GM23338 (cell line): ENCODE results near the gene PTPRQ.

Experiments
- CREB1 ChIP-seq: fragments of 250-450 bp; sonication (Bioruptor Pico); IDR thresholded peaks from 2 replicates; pipeline ENCODE4 v1.5.0; 2020; ENCODE audit warnings: low read depth, mild to moderate bottlenecking, moderate library complexity
- CTCF ChIP-seq, 2 experiments: fragments of 200-600 bp in 1 of 2; sonication (generic) in 1 of 2; conservative IDR thresholded peaks; 2 replicates each; pipeline versions ENCODE4 v1.5.1 to v1.6.1; 2016 to 2017; ENCODE audit warnings: antibody characterized with exemption in 2 of 2, low read depth in 2 of 2, mild to moderate bottlenecking in 2 of 2, moderate library complexity in 1 of 2
- EZH2 ChIP-seq: fragments of 200-600 bp; sonication (generic); IDR thresholded peaks from one replicate; pipeline ENCODE4 v1.8.0; 2017; ENCODE audit warnings: antibody characterized with exemption, mild to moderate bottlenecking, low read depth; ENCODE audit not compliant: unreplicated experiment
- EZH2phosphoT487 ChIP-seq: fragments of 200-600 bp; sonication (generic); IDR thresholded peaks from one replicate; pipeline ENCODE4 v1.8.1; 2018; ENCODE audit warnings: antibody characterized with exemption; ENCODE audit not compliant: unreplicated experiment
- JUNB ChIP-seq: IDR thresholded peaks from one replicate; pipeline ENCODE4 v1.6.1; 2016; ENCODE audit warnings: antibody characterized with exemption; ENCODE audit not compliant: unreplicated experiment
- NANOG ChIP-seq: IDR thresholded peaks from 2 replicates; pipeline ENCODE4 v1.6.1; 2016; ENCODE audit warnings: antibody characterized with exemption, borderline replicate concordance
- POLR2AphosphoS5 ChIP-seq: IDR thresholded peaks from 2 replicates; pipeline ENCODE4 v1.6.1; 2016; ENCODE audit warnings: antibody characterized with exemption, low read depth
- REST ChIP-seq: IDR thresholded peaks from one replicate; pipeline ENCODE4 v1.6.1; 2018; ENCODE audit warnings: antibody characterized with exemption; ENCODE audit not compliant: unreplicated experiment
- STAT1 ChIP-seq: IDR thresholded peaks from one replicate; pipeline ENCODE4 v1.6.1; 2016; ENCODE audit warnings: antibody characterized with exemption; ENCODE audit not compliant: unreplicated experiment

- TF ChIP-seq CTCF (conservative IDR thresholded peaks at IDR 0.05; ENCODE audit: low read depth in 2 of 2) (no peak), REST (no peak), EZH2phosphoT487 (no peak), CREB1 (CRISPR knock-in tag) (no peak), EZH2 (no peak), POLR2AphosphoS5 (no peak), NANOG (no peak), JUNB (no peak), STAT1 (no peak)
Observed at GRCh38 chr12:80625901-80626300, 181.9 kb downstream of the PTPRQ start.
